HG03139 (cell line): Measurements from ENCODE around the gene PDLIM1.
"Not testable (repeated sequence)": the region's sequence is repeated elsewhere in the genome, so short reads cannot be mapped to it uniquely, and the experiment has no call there.

Experiments used
- ATAC-seq: cut with Tn5 transposase; IDR thresholded peaks from one replicate; pipeline ENCODE4 v1.9.1; 2021; ENCODE audit not compliant: unreplicated experiment

Gene PDLIM1

DNA sequence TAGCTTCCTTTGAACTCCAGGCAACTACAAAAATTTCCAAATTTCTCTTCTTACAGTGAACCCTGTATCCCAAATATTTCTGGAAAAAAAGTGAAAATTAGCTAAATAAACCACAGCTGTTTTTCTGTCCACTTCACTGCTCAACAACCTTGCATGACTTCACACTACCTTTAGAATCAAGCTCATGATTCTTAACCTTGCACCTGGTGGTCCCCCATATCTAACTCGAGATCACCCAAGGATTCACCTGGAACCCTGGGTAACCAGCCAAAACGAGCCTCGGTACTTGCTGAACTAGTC, 47.5 kb downstream of the PDLIM1 start:
- ATAC-seq: no peak

DNA sequence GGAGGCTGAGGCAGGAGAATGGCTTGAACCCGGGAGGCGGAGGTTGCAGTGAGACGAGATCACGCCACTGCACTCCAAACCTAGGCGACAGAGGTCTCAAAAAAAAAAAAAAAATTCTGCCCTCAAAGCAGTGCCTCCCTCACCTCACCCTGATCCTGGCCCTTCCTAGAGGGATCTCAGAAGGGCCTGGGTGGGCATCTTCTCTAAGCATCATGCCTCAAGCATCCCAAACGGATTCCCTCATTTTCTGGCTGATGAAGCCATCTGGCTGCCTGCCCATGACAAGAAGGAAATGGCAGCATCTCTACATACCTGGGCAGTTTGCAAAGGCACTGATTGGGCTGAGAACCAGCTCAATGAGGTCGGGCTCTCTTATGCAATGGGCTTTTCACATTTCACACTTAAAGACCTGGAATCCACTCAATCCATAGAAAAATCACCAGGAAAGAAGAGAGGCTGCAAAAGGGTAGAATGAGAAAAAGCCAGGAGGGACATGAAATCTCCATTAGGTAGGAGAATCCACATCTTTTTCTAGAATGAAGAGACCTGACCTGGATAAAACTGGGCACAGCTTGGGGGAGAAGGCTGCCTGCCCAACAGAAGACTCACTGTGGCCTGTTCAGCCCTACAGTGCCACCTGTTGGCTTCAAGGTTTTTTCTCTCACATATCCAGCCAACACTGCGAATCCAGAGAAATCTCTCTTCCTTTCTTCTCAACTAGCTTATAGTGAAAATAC, 48.1 kb downstream of the PDLIM1 start:
- no peak for ATAC-seq

DNA sequence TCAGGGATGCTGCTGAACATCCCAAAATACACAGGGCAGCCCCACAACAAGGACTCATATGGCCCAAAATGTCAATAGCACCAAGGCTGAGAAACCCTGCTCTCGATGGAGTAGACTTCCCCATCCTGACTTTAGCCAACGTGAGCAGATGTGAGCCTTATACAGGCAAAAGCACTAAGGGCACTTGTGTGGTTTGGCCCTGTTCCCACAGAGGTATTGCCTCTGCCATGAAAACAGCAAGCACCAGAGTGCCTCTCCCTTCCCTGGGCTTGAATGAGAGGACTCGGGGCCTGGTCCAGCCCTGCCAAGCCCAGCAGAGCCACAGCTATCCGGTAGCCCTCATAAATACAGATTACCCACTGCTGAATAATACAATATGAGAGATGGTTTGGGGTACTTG, 49.3 kb downstream of the PDLIM1 start:
- no peak for ATAC-seq

DNA sequence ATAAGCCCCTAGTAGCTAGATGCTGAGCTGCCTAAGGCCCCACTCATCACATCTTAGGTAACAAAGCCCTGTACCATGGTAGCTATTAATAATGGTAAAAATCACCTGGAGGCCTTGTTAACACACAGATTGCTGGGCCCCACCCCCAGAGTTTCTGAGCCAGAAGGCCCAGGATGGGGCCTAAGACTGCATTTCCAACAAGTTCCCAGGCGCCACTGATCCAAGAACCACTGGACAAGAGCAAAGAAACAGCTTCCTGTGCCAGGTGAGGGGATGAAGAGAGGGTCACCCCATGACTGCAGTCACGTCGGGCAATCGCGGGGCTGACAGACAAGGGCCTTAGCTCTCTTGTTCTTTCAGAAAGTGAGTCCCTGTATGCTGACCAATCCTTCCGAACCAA, 50.0 kb downstream of the PDLIM1 start:
- ATAC-seq: no peak

DNA sequence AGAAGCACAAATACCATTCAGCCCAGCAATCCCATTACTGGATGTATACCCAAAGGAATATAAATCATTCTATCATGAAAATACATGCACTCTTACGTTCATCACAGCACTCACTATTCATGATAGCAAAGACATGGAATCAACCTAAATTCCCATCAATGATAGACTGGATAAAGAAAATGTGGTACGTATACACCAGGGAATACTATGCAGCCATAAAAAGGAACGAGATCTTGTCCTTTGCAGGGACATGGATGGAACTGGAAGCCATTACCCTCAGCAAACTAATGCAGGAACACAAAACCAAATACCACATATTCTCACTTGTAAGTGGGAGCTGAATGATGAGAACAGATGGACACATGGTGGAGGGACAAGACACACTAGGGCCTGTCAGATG, 50.7 kb downstream of the PDLIM1 start:
- not testable (repeated sequence) for ATAC-seq

DNA sequence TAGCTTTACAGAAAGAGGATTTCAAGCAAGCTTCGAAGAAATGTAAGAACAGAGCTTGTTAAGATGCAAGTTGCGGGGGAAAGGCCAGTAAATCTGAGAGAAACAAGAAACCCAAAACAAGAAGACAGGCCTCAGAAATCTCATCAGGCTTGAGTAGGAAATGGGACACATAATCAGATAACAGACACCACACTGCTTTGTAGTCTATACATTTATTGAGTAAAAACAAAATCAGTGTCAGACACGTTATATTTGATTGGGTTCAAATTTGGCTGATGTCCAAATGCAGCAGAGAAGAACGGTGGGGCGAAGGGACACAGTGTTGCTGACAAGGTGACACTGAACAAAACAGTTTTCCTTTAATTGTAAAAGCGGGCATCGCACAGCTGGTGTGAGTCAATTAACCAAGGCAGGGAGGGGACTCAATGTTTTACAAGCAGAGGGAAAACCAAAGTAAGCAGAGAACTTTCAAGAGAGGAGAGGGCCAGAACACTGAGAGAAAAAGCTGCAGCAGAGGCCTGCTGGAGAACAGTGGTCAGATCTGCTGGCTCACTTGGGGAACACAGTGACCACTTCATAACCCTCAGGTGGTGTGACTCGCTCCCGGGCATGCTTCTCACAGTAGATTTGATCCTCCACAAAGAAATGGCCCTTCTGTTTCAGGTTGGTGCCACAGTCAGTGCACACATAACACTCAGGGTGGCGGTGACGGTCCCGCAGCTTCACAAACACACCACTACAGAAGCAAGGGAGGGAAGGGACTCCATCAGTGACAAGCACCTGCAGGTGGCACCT, 53.2 kb downstream of the PDLIM1 start:
- no peak for ATAC-seq

DNA sequence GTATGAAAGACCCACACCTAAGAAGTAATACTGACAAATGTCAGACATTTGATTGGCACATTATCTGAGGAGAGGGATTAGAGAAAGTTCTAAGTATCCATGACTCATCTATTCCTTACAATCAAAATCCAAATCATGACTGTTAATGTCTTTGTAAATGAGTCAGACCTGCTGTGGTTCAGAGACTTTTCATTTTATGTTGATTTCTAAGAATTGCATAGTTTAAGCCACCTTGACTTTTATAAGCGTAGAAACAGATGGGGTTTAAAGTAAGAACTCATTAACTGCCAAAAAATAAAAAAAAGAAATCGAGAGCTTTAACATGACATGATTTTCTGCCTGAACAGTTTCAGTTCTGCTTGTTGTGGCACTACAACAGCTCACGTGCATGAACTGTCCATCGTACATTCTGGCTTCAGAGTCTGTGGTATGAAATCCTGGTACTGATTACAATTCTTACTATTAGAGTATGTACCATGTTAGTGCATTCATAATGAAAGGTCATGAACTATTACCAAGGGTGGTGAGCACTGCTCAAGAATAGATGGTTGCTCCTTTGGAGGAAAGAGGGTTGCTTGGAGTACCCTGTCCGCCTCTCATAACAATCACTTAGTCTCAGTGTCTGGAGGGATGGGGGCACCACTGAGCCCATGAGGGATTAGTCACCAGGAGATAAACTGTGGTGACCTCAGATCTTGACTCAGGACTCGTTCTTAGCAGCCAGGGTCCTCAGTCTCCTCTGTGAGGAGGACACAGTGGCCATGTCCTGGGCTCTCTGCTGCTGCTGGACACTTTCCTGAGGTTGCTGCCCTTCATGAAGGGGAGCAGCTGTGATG, 54.5 kb downstream of the PDLIM1 start:
- ATAC-seq: peak; percentile 95

DNA sequence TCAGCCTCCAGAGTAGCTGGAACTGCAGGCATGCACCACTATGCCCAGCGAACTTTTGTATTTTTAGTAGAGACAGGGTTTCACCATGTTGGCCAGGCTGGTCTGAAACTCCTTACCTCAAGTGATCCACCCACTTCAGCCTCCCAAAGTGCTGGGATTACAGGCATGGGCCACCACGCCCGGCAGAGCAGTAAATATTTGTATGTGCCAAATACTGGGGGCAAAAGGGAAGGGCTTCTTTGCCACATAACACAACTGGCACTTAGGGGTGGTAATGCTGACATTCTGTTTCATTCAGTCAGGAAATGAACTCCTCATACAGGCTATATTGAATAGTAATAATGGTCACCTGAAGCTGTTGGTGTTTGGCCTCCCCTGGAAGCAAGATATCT, 55.1 kb downstream of the PDLIM1 start:
- no peak for ATAC-seq

DNA sequence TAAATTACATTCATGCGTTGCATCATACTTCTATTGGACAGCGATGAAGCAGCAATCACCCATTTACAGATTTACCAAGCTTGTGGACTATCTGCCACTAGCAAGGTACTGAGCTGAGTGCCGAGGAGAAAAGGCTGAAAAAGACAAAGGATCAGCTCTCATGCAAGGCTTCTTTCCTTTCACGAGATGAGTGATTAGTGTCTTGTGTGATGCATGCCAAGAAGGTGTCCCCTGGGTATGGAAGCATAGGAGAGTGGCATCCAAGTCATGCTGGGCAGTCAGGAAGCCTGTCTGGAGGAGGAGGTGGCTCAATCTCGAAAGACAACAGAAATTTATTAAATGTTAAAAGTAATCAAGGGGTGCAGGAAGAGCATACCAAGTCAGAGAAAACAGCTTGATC, 55.9 kb downstream of the PDLIM1 start:
- no peak for ATAC-seq

DNA sequence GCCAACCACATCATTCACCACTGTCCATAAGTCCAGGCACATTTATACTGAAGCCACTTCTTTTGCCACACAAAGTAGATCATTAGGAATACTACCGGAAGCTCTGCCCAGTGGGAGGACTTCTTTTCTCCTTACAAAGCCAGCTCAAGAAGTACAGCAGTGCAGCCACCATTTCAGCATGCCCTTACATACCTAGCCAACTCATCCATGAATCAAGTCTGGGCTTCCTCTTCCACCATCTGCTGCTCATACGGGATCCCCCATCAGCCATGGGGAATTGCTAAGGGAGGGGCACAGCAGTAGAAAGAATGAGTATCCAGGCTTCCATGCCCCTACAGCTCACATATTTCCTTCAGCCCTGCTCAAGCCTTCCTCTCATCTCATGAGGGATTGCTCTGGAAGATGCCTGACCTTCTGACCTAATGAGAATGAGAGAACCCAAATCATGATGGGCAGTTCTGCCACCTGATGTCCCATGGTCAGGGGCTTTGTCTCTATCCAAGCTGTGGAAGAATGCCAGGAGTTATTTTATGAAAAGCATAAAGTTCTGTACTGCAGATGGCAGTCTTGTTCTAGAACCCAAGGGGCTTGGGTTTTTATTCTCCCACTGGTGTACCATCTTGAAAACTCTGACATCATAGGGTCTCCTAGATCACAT, 57.3 kb downstream of the PDLIM1 start:
- ATAC-seq: no peak

DNA sequence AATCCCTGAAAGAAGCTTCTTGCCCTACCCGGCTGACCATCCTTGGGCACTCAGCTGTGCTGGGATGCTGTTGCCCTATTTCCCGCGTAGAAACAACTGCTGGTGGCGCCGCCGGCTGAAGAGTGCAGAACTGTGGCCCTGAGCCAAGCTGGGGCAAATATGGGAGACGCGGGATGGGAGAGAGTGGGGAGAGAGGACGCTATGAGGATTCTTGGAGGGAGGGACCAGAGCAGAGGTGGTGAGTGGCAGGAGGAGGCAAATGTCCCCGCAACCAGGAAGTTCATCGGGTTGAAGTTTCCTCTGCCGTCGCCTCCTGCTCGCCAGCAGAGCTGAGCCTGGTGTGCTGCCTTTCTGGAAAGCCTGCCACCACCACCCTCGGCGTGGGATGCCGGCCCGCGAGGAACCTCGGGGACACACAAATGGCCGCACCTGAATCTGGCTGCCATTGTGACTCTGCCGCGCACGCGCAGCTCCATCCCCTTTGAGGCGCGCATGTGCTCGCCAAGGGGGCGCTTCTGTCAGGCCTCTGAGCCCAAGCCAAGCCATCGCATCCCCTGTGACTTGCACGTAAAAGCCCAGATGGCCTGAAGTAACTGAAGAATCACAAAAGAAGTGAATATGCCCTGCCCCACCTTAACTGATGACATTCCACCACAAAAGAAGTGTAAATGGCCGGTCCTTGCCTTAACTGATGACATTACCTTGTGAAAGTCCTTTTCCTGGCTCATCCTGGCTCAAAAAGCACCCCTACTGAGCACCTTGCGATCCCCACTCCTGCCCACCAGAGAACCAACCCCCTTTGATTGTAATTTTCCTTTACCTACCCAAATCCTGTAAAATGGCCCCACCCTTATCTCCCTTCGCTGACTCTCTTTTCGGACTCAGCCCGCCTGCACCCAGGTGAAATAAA, 59.9 kb downstream of the PDLIM1 start:
- peak; percentile 54 for ATAC-seq

DNA sequence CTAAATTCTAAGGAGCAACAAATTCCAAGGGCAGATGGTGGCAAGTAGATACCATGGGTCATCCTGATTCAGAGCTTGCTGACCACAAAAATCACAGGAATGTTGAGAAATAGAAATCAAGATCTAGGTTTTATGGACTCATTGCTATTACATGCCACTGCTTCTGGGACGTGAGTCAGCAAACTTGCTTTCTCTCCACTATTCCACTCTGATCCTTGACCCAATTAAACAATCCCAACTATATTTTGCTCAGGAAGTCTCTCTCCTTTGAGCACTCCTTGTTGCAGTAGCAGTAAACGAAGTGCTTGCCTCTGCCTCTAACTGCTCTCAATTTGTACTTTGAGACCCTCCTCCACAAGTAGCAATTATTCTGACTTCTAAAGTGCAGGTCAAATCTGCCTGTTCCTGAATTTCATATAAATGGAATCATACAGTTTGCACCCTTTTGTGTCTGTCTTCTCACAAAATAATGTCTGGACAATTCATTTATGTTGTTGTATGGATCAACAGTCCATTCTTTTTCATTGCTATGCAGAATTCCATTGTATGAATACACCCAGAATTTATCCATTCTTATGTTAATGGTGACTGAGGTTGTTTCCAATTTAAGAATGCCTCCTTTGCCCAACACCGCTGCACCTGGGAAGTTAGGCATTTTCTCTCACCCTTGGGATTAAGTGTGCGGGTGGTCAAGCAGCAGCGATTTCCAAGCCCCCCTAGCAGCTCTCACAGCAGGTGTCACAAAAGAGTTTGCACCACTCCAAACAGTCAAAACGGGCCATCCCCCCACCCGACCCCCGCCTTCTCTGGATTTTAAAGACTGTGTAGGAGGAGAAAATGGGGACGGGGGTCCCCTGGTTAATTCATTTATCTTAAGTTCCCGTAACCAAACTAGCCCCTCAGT, 60.8 kb downstream of the PDLIM1 start:
- ATAC-seq: no peak

DNA sequence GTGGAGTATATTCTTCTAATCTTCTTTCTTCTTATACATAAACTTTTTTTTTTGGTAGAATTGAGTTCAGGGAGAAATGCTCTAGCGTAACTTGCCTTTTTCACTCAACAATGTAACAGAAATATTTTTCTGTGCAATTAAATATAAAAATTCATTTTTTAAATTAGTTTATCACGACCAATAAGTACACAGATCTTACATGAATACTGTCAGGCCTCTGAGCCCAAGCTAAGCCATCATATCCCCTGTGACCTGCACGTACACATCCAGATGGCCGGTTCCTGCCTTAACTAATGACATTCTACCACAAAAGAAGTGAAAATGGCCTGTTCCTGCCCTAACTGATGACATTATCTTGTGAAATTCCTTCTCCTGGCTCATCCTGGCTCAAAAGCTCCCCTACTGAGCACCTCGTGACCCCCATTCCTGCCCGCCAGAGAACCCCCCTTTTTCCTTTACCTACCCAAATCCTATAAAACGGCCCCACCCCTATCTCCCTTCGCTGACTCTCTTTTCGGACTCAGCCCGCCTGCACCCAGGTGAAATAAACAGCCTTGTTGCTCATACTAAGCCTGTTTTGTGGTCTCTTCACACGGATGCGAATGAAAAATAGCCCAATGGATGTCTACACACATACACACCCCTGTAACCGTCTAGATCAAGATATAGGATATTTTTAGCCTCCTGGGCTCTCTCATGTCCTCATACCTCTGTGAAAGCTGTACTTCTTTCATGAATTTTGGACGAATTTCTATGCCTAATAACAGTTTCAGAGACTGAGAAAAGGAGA, 61.7 kb downstream of the PDLIM1 start:
- not testable (repeated sequence) for ATAC-seq

DNA sequence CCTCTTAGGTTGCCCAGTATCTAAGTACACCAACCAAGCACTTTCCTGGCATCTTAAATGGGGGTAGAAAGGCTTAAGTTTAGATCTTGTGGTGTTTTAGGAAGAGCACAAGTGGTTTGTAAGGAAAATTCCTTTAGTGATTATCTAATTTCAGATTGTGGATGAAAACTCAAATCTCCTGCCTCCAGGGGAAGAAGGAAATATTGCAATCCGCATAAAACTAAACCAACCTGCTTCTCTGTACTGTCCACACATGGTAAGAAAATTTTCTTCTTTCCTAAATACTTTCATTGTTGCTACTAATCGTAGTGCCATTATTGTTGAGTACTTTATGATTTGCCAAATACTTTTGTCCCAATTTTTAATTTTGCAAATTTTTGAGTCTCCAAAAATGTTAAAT, 65.7 kb downstream of the PDLIM1 start:
- ATAC-seq: no peak

DNA sequence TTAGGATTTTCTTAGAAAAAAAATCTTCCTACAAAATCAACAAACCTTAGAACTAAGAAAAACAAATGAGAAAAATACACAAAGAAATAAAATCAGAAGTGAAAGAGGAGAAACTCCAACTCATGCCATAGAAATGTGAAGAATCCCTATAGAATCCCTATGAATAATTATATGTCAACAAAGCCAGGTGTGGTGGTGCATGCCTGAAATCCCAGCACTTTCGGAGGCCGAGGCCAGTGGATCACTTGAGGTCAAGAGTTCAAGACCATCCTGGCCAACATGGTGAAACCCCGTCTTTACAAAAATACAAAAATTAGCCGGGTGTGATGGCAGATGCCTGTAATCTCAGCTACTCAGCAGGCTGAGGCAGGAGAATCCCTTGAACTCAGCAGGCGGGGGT, 69.7 kb downstream of the PDLIM1 start:
- no peak for ATAC-seq

DNA sequence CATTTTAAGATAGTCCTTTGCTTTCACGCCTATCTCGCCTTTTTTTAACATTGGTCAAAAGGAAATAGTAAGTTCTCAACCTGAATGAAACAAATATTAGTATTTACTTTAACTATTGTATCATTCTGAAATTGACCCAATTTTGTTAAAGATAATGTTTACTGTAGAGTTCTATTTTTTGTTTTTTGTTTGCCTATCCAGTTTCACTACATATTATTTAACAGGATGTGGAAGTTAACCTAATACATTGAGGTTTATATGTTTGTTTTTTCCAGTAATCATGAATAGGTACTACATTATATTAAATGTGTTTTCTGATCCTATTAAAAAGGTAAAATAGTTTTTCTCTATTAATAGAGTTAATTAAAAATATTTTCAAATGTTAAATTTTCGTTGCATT, 70.3 kb downstream of the PDLIM1 start:
- no peak for ATAC-seq

DNA sequence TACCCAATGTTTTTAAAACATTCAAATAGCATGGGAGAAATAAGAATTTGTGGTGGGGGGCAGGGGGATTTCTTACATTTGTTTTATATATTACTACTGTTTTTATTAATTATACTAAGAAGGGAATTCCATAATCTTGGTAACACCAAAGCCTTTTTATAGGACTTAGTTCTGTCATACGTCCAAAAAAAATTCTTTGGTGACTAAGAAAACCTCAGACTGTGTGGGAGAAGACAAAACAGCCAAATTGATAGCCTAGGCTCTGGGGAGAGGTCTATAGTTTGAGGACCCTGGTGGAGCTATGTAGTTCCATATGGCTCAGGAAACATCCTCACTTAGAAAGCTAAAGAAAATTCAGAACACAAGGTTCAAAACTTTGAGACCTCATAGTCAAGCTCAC, 73.3 kb downstream of the PDLIM1 start:
- ATAC-seq: no peak

DNA sequence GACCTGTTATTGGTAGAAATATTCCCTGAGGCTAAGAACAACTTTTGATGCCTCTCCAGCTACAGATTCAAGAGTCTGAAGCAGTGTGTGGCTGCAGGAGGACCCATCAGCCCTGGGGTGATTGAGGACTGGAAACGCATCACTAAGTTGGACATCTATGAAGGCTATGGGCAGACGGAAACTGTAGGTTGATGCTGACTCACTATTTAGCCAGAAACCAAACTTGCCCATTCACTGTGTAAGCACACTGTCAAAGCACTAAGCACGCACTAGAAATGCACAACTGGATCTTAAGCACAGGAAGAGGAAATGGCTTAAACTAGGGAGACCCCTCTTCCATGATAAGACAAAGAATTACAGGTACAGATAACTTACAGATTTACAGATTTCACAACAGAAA, 76.0 kb downstream of the PDLIM1 start:
- ATAC-seq: peak; percentile 68

DNA sequence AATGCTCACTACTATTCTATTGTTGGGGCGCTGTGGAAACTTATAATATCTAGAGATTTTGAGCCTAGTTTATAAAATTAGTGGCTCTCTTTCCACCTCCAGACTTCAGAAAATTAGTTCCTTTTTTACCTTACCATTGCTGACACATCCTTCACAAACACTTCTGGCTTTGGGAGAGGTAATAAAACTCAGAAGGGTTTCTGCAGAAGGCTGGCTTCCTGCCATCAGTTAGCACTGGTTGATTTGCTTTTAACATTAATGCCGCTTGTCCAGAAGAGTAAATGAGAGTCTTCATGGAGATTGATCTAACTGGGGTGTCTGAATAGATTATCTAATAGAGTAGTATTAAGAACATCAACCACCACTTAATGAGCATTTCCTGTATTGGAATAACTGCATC, 76.4 kb downstream of the PDLIM1 start:
- no peak for ATAC-seq
